ENCODE data around the gene RNF31. TPM values are rescaled to one million over a fixed set of nuclear protein-coding genes. Genes with fewer than 3 reads are reported as not detected.

RNF31 gene
- total and polyA plus RNA-seq, 2 of the 13 experiments (the other 11 are each of a cell fraction or from before 2014, with no cell fraction given): 48.2 to 86.8 TPM

- TF ChIP-seq, protein P1, sequence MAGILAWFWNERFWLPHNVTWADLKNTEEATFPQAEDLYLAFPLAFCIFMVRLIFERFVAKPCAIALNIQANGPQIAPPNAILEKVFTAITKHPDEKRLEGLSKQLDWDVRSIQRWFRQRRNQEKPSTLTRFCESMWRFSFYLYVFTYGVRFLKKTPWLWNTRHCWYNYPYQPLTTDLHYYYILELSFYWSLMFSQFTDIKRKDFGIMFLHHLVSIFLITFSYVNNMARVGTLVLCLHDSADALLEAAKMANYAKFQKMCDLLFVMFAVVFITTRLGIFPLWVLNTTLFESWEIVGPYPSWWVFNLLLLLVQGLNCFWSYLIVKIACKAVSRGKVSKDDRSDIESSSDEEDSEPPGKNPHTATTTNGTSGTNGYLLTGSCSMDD (CRISPR knock-in tag; IDR thresholded peaks at IDR 0.05): no peak; the same call in none of the 2 replicates
- peak; percentile 9 for TF ChIP-seq ZFP36 (IDR thresholded peaks at IDR 0.05; ENCODE audit: borderline replicate concordance, low read depth, low read length, partially characterized antibody)
- TF ChIP-seq SP5 (CRISPR knock-in tag; IDR thresholded peaks at IDR 0.05; ENCODE audit: borderline replicate concordance, low read depth): peak; percentile 97
- no peak; the same call in 1 of the 2 replicates for TF ChIP-seq NR2F6 (IDR thresholded peaks at IDR 0.05)
- peak; percentile 86; the same call in 1 of the 2 replicates for TF ChIP-seq NR2F6 (CRISPR knock-in tag; IDR thresholded peaks at IDR 0.05)
- peak; percentile 99; the same call in 1 of the 2 replicates for TF ChIP-seq SNAI1 (CRISPR knock-in tag; IDR thresholded peaks at IDR 0.05; ENCODE audit: borderline replicate concordance)
- TF ChIP-seq HMG20A (CRISPR knock-in tag; IDR thresholded peaks at IDR 0.05; ENCODE audit: borderline replicate concordance): peak; percentile 71; the same call in 1 of the 2 replicates
- TF ChIP-seq NFIB (CRISPR knock-in tag; IDR thresholded peaks at IDR 0.05; ENCODE audit: borderline replicate concordance): peak; percentile 93; the same call in 1 of the 2 replicates
- peak; percentile 98; the same call in 1 of the 2 replicates for TF ChIP-seq NRL (CRISPR knock-in tag; IDR thresholded peaks at IDR 0.05; ENCODE audit: borderline replicate concordance)
- TF ChIP-seq ZNF431 (CRISPR knock-in tag; IDR thresholded peaks at IDR 0.05; ENCODE audit: borderline replicate concordance, low read depth): no peak
- TF ChIP-seq ERF (CRISPR knock-in tag; IDR thresholded peaks at IDR 0.05): peak; percentile 100
- peak; percentile 86 for TF ChIP-seq SP2 (CRISPR knock-in tag; IDR thresholded peaks at IDR 0.05)
- peak; percentile 95 for TF ChIP-seq PHF8 (CRISPR knock-in tag; IDR thresholded peaks at IDR 0.05)
- TF ChIP-seq TOPORS (CRISPR knock-in tag; IDR thresholded peaks at IDR 0.05): peak; percentile 99
- peak; percentile 100 for TF ChIP-seq XRCC5 (optimal IDR thresholded peaks at IDR 0.05; ENCODE audit: low read length)
- peak; percentile 96 for TF ChIP-seq ZNF317 (CRISPR knock-in tag; IDR thresholded peaks at IDR 0.05)
- TF ChIP-seq ZBTB44 (CRISPR knock-in tag; IDR thresholded peaks at IDR 0.05): peak; percentile 94
- TF ChIP-seq ZNF749 (CRISPR knock-in tag; IDR thresholded peaks at IDR 0.05; ENCODE audit: borderline replicate concordance): peak; percentile 97
- TF ChIP-seq ZNF850 (CRISPR knock-in tag; conservative IDR thresholded peaks at IDR 0.05): no peak
- TF ChIP-seq SCMH1 (CRISPR knock-in tag; IDR thresholded peaks at IDR 0.05; ENCODE audit: borderline replicate concordance): no peak
- peak; percentile 98 for TF ChIP-seq ZNF138 (CRISPR knock-in tag; IDR thresholded peaks at IDR 0.05; ENCODE audit: low read depth)
- TF ChIP-seq MYC (CRISPR knock-in tag; IDR thresholded peaks at IDR 0.05; ENCODE audit: borderline replicate concordance): peak; percentile 100
- TF ChIP-seq ZNF44 (CRISPR knock-in tag; IDR thresholded peaks at IDR 0.05): peak; percentile 98
- peak; percentile 100 for TF ChIP-seq SMAD3 (CRISPR knock-in tag; IDR thresholded peaks at IDR 0.05)
- TF ChIP-seq MTA3 (CRISPR knock-in tag; IDR thresholded peaks at IDR 0.05): 0 out of 2 replicates have a peak, but pooled peaks have one; percentile 40
- TF ChIP-seq SKIL (CRISPR knock-in tag; IDR thresholded peaks at IDR 0.05; ENCODE audit: borderline replicate concordance): no peak
Observed at GRCh38 chr14:24188251-24189058, 41.2 kb downstream of the RNF31 start, which contains the start of gene IPO4 (continued).

All from HepG2 (cell line).